Measurements from ENCODE around the gene ARHGAP25. TPM values are rescaled to one million over a fixed set of nuclear protein-coding genes. Genes with fewer than 3 reads are reported as not detected.

ARHGAP25 gene
- total RNA-seq, 3 donors from 2014 or later, result 3.1 to 8.8 (median 8.2) TPM

- H3K4me1 ChIP-seq (ENCODE audit: low read depth), result no peaks in the 10 kb centered on the region
- DNase-seq (no peak), ATAC-seq (no peak)
- TF ChIP-seq CTCF (IDR thresholded peaks at IDR 0.05), result no peak
- intact Hi-C loops (cut with DNase I, micrococcal nuclease), result no loop called here
- no peaks in the 10 kb centered on the region for H3K36me3 ChIP-seq (ENCODE audit: low read depth)
- H3K4me3 ChIP-seq, result no peak overlapping the region
- peaks cover 6% of the 10 kb centered on the region for H3K9me3 ChIP-seq
Observed at GRCh38 chr2:68698567-68699377, 35.8 kb upstream of the ARHGAP25 start.

- intact Hi-C loops (cut with DNase I, micrococcal nuclease), result loop anchor here in 1 of 2 donors (10.0 kb wide), 1 partner anchor 224 kb away; no protein-coding TSS in a partner anchor
- H3K4me3 ChIP-seq, result no peak overlapping the region
- ATAC-seq (no peak), DNase-seq (no peak)
- peaks cover 6% of the 10 kb centered on the region for H3K9me3 ChIP-seq
- TF ChIP-seq CTCF (IDR thresholded peaks at IDR 0.05), result no peak
- no peaks in the 10 kb centered on the region for H3K4me1 ChIP-seq (ENCODE audit: low read depth)
- H3K36me3 ChIP-seq (ENCODE audit: low read depth), result no peaks in the 10 kb centered on the region
Observed at GRCh38 chr2:68700560-68700959, 34.1 kb upstream of the ARHGAP25 start.

- ATAC-seq (no peak), DNase-seq (no peak)
- H3K36me3 ChIP-seq (ENCODE audit: low read depth), result no peaks in the 10 kb centered on the region
- no peak for TF ChIP-seq CTCF (IDR thresholded peaks at IDR 0.05)
- H3K9me3 ChIP-seq, result no peaks in the 10 kb centered on the region
- H3K4me1 ChIP-seq (ENCODE audit: low read depth), result peaks cover 3% of the 10 kb centered on the region
- H3K4me3 ChIP-seq, result no peak overlapping the region
- intact Hi-C loops (cut with DNase I, micrococcal nuclease), result loop anchor here in 1 of 2 donors (10.0 kb wide), 1 partner anchor 218 kb away; no protein-coding TSS in a partner anchor
Observed at GRCh38 chr2:68706637-68707036, 28.0 kb upstream of the ARHGAP25 start.

- no peak for ATAC-seq
- intact Hi-C loops (cut with DNase I, micrococcal nuclease), result loop anchor here (2.0 to 10.0 kb wide), 2 partner anchors 40 to 216 kb away; no protein-coding TSS in a partner anchor
- no peak overlapping the region for H3K4me3 ChIP-seq
Observed at GRCh38 chr2:68708629-68709028, 26.0 kb upstream of the ARHGAP25 start.

GRCh38 chr2:68709421-68709911 is 25.1 kb upstream of the ARHGAP25 start:
- no peaks in the 10 kb centered on the region for H3K36me3 ChIP-seq (ENCODE audit: low read depth)
- intact Hi-C loops (cut with DNase I, micrococcal nuclease), result loop anchor here (2.0 to 10.0 kb wide), 2 partner anchors 41 to 215 kb away; no protein-coding TSS in a partner anchor
- DNase-seq (no peak), ATAC-seq (peak; percentile 72)
- peaks cover 3% of the 10 kb centered on the region for H3K4me1 ChIP-seq (ENCODE audit: low read depth)
- peak; percentile 58 for TF ChIP-seq CTCF (IDR thresholded peaks at IDR 0.05)
- H3K4me3 ChIP-seq, result no peak overlapping the region
- H3K9me3 ChIP-seq, result no peaks in the 10 kb centered on the region

More at GRCh38 chr2:68708629-68709028, 26.0 kb upstream of the ARHGAP25 start:
- no peak for DNase-seq
- Histone ChIP-seq H3K36me3 (ENCODE audit: low read depth) (no peaks in the 10 kb centered on the region), H3K9me3 (no peaks in the 10 kb centered on the region), H3K4me1 (ENCODE audit: low read depth) (peaks cover 3% of the 10 kb centered on the region)
- TF ChIP-seq CTCF (IDR thresholded peaks at IDR 0.05), result no peak

All from mucosa of descending colon (tissue), 3 donors.